Stimulated activated naive CD8-positive, alpha-beta T cell treated with anti-CD3 and anti-CD28 coated beads, Interleukin-15, amount 100 ng/mL, for 72 hours (primary cell): ENCODE data around the gene CDH4.
A peak's percentile ranks its signal among the peaks of the same experiment; 100 is the strongest.

Experiments used
- ATAC-seq: fragments of 150-1000 bp; cut with Tn5 transposase; 2 replicates; pipeline ENCODE4 v1.10.0; 2021; ENCODE audit warnings: mild to moderate bottlenecking, moderate library complexity
- DNase-seq, 2 donors: peaks; one replicate each; pipeline ENCODE4 v3.0.0; 2021 to 2022
- H3K27ac Mint-ChIP-seq, 2 donors: one replicate each; pipeline ENCODE4 v1.8.0; 2022; ENCODE audit warnings: mild to moderate bottlenecking in 2 of 2, mixed read lengths in 2 of 2, moderate library complexity in 2 of 2
- H3K27me3 Mint-ChIP-seq: one replicate; pipeline ENCODE4 v1.8.0; 2022; ENCODE audit warnings: mixed read lengths
- H3K4me1 Mint-ChIP-seq: one replicate; pipeline ENCODE4 v1.8.0; 2022; ENCODE audit warnings: mild to moderate bottlenecking, mixed read lengths
- H3K4me3 Mint-ChIP-seq, 2 donors: one replicate each; pipeline ENCODE4 v1.8.0; 2022; ENCODE audit warnings: mild to moderate bottlenecking in 2 of 2, mixed read lengths in 2 of 2, moderate library complexity in 1 of 2
- H3K9me3 Mint-ChIP-seq, 2 donors: one replicate each; pipeline ENCODE4 v1.8.0; 2022; ENCODE audit warnings: mixed read lengths in 2 of 2

The CDH4 gene

GRCh38 chr20:61933951-61934715, 682.1 kb downstream of the CDH4 start:
- ATAC-seq (no peak), DNase-seq (peak in 1 of 2 donors; percentile 2)
- no peak overlapping the region for H3K4me3 Mint-ChIP-seq
- H3K27ac Mint-ChIP-seq = no peak overlapping the region
- H3K27me3 Mint-ChIP-seq = peaks cover 8% of the 10 kb centered on the region
- no peaks in the 10 kb centered on the region for H3K9me3 Mint-ChIP-seq
- H3K4me1 Mint-ChIP-seq = no peaks in the 10 kb centered on the region

DNA sequence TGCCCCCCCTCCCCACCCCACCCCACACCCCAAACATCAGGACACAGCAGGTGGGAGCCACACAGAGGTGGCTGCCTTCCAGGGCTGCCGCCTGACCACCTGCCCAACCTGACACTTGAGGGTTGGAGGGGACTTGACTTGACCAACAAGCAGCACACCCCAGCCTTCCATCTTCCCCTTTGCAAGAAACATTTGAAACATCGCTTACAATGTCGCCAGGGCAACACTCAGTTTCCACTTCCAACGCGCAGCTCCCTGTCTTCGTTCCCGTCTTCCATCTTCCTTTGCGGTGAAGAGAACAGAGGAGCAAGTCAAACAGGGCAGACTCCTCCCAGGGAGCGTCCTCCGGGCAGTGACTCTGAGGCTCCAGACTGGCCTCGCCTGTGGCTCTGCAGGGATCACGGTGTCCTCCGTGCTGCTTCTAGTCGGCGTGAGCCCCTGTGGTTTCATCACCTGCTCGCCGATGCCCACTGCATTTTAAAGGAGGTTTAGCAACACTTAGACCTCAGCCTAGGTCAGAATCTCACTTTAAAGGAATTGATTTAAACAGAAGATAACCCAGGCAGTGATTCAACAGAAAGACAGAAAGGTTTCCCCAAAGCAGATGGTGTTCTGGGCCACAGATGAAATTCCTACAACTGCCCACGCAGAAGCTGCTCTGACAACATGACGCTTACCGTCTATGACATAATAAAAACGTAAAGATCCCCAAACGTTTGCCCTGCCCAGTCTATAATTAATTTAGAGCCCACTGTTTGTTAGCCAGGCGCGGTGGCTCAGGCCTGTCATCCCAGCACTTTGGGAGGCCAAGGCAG, 682.9 kb downstream of the CDH4 start:
- no peak for ATAC-seq
- H3K27ac Mint-ChIP-seq = no peak overlapping the region
- DNase-seq = no peak
- H3K4me1 Mint-ChIP-seq = no peaks in the 10 kb centered on the region
- no peaks in the 10 kb centered on the region for H3K9me3 Mint-ChIP-seq
- H3K4me3 Mint-ChIP-seq = no peak overlapping the region
- H3K27me3 Mint-ChIP-seq = peaks cover 8% of the 10 kb centered on the region

DNA sequence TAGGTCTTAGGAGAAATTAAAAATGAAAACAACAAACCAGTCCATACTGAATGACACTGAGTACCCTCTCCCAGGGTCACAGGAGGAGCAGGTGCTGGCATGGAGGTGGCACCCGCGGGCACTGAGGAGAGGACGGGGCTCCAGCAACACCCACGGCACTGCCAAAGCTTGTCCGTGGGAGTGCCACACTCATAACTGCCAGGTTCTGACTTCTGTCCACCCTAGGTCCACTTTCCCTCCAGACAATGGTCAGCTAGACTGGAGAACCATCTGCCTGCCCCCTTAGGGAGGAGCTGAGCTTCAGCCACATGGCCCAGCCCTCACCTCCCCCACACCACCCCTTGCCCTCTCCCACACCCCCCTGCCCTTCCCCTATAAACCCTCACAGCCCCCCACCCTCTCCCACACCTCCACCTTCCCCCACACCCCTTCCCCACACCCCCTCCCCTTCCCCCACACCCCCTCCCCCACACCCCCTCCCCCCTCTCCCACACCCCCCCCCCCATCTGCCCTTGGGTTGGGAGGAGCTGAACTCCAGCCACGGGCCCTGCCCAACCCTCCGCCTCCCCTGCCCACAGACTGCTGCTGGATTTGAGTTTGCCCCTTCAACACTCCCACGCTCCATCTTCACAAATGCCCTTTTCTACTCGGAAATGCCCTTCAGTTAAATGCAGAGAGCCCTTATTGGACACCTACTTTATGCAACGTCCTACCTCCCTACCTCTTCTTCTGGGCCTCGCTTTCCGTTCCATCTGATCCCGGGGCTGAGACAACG, 684.1 kb downstream of the CDH4 start:
- Mint-ChIP-seq H3K27ac (no peak overlapping the region), H3K4me3 (no peak overlapping the region), H3K9me3 (no peaks in the 10 kb centered on the region), H3K4me1 (no peaks in the 10 kb centered on the region), H3K27me3 (peaks cover 8% of the 10 kb centered on the region)
- ATAC-seq = no peak
- DNase-seq = no peak

- Mint-ChIP-seq H3K27me3 (peaks cover 8% of the 10 kb centered on the region), H3K4me1 (no peaks in the 10 kb centered on the region), H3K9me3 (no peaks in the 10 kb centered on the region), H3K27ac (no peak overlapping the region), H3K4me3 (no peak overlapping the region)
- peak in 1 of 2 donors; percentile 5 for DNase-seq
- ATAC-seq = no peak
These were observed 684.7 kb downstream of the CDH4 start for GRCh38 chr20:61936701-61937131.

DNA sequence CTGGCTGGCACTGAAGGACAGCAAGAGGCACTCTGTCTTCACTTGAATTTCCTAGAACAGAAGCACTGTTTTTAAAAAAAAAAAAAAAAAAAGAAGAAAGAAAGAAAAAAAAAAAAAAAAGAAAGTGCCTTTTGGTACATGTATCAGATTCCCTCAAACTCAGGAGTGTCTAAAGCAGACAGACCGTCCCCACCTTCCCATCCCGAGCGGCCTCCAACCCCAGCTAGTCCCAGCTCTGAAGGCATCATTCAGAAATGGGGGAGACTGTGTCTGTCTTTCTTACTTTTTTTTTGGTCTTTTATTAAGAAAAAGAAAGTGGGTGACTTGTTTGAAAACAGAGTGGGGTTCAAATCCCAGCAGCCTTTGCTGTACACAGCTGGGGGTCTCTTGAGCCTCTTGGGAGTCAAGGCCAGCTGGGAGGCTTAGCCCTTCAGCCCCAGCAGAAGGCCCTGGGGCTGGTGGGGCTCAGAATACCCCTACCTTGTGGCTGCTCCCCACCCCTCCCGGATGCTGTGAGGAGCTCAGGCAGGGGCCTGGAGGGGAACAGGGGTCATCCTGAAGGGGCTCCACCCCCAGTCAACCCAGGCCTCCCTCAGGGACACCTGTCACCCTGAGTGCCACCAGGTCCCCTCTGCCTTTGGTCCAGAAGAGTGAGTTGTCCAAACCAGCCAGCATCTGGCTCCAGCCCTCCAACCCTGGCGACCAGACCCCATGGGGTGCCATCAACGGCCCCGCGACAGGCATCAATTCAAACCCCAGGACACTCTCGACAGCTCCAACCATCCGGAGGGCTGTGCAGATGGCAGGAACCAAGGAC, 685.3 kb downstream of the CDH4 start:
- no peaks in the 10 kb centered on the region for H3K9me3 Mint-ChIP-seq
- DNase-seq = peak in 1 of 2 donors; percentile 4
- no peak overlapping the region for H3K27ac Mint-ChIP-seq
- peaks cover 8% of the 10 kb centered on the region for H3K27me3 Mint-ChIP-seq
- H3K4me3 Mint-ChIP-seq = no peak overlapping the region
- no peak for ATAC-seq
- H3K4me1 Mint-ChIP-seq = no peaks in the 10 kb centered on the region

DNA sequence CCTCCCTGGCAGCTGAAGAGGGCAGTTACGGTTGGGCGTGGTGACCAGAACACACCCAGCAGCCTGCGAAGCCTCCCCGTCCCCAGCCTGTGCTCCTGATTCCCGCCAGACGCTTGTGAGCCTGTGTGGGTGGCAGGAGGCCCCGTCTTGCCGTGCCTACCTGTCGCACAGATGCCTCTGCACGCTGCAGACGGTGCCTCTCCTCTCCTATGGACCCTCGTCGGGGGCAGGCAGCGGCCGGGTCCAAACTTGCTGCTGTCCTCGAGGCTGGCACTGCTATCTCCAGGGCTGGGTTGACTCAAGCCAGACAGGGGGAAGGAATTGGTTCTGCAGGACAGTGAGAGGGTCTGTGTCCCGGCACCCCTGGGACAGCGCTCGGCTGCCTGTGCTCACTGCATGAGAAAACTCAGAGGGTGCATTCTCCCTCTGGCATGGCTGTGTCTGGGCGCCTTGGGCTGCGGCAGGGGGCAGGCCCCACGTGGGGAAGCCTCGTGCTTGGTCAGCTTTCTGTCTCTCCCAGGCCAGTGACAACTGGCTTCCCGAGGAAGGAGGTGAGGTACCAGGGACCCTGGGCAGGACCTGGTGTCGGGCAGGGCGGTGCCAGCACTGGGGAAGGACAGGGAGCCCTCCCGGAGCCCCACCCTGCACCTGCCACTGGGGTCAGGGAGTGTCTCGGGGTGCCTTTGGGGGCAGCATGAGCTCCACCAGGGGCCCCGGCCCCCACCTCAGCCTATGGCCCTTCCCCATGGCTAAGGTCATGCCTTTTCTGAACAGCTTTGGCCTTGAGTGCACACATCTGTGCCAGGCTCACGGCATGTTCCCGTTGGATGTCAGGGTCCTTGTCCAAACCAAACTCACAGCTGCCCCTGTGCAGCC, 686.1 kb downstream of the CDH4 start:
- Mint-ChIP-seq H3K27ac (no peak overlapping the region), H3K9me3 (no peaks in the 10 kb centered on the region), H3K4me3 (no peak overlapping the region), H3K27me3 (peaks cover 8% of the 10 kb centered on the region), H3K4me1 (no peaks in the 10 kb centered on the region)
- no peak for ATAC-seq
- no peak for DNase-seq

GRCh38 chr20:61938839-61939690, 687.0 kb downstream of the CDH4 start:
- ATAC-seq (no peak), DNase-seq (no peak)
- no peak overlapping the region for H3K27ac Mint-ChIP-seq
- H3K27me3 Mint-ChIP-seq = peaks cover 8% of the 10 kb centered on the region
- H3K4me3 Mint-ChIP-seq = no peak overlapping the region
- no peaks in the 10 kb centered on the region for H3K4me1 Mint-ChIP-seq
- H3K9me3 Mint-ChIP-seq = no peaks in the 10 kb centered on the region

- peaks cover 8% of the 10 kb centered on the region for H3K27me3 Mint-ChIP-seq
- H3K4me1 Mint-ChIP-seq = no peaks in the 10 kb centered on the region
These were observed 687.8 kb downstream of the CDH4 start for GRCh38 chr20:61939691-61940360.

GRCh38 chr20:61940491-61940890, 688.4 kb downstream of the CDH4 start:
- H3K9me3 Mint-ChIP-seq = no peaks in the 10 kb centered on the region
- H3K4me3 Mint-ChIP-seq = no peak overlapping the region
- H3K27me3 Mint-ChIP-seq = peaks cover 8% of the 10 kb centered on the region
- H3K27ac Mint-ChIP-seq = no peak overlapping the region
- DNase-seq (no peak), ATAC-seq (no peak)
- no peaks in the 10 kb centered on the region for H3K4me1 Mint-ChIP-seq

More at GRCh38 chr20:61939691-61940360, 687.8 kb downstream of the CDH4 start:
- DNase-seq (no peak), ATAC-seq (no peak)
- Mint-ChIP-seq H3K4me3 (no peak overlapping the region), H3K27ac (no peak overlapping the region), H3K9me3 (no peaks in the 10 kb centered on the region)

GRCh38 chr20:61940976-61941720, 689.1 kb downstream of the CDH4 start:
- Mint-ChIP-seq H3K4me3 (no peak overlapping the region), H3K27ac (no peak overlapping the region), H3K27me3 (peaks cover 8% of the 10 kb centered on the region), H3K4me1 (no peaks in the 10 kb centered on the region), H3K9me3 (no peaks in the 10 kb centered on the region)
- no peak for DNase-seq
- ATAC-seq = no peak

GRCh38 chr20:61941721-61942405, 689.8 kb downstream of the CDH4 start:
- Mint-ChIP-seq H3K27me3 (peaks cover 1% of the 10 kb centered on the region), H3K27ac (no peak overlapping the region), H3K9me3 (no peaks in the 10 kb centered on the region), H3K4me1 (no peaks in the 10 kb centered on the region), H3K4me3 (no peak overlapping the region)
- DNase-seq = no peak
- ATAC-seq = no peak

- H3K9me3 Mint-ChIP-seq = no peaks in the 10 kb centered on the region
- no peaks in the 10 kb centered on the region for H3K4me1 Mint-ChIP-seq
- ATAC-seq (no peak), DNase-seq (peak in 1 of 2 donors; percentile 4)
- no peak overlapping the region for H3K27ac Mint-ChIP-seq
- H3K4me3 Mint-ChIP-seq = no peak overlapping the region
- H3K27me3 Mint-ChIP-seq = no peaks in the 10 kb centered on the region
These were observed 690.5 kb downstream of the CDH4 start for GRCh38 chr20:61942526-61942925.
